ENCODE measurements around the gene CD2.

CD2 gene

GRCh38 chr1:116737855-116738321, 16.3 kb upstream of the CD2 start:
- TF ChIP-seq CTCF (IDR thresholded peaks at IDR 0.05; ENCODE audit: low read depth, low read length), result no peak
- in situ Hi-C loops (cut with HindIII; ENCODE audit: low sequenced_read_pairs), result no loop called here
- DNase-seq (ENCODE audit: low read depth, low spot score), result no peak
- H3K4me3 ChIP-seq (ENCODE audit: low read depth, low read length), result no peak overlapping the region

- no peak for TF ChIP-seq CTCF (IDR thresholded peaks at IDR 0.05; ENCODE audit: low read depth, low read length)
- no peak for DNase-seq (ENCODE audit: low read depth, low spot score)
- no peak overlapping the region for H3K4me3 ChIP-seq (ENCODE audit: low read depth, low read length)
- in situ Hi-C loops (cut with HindIII; ENCODE audit: low sequenced_read_pairs), result no loop called here
These were observed 15.4 kb upstream of the CD2 start for GRCh38 chr1:116738673-116739370.

- in situ Hi-C loops (cut with HindIII; ENCODE audit: low sequenced_read_pairs), result no loop called here
- H3K4me3 ChIP-seq (ENCODE audit: low read depth, low read length), result no peak overlapping the region
- no peak for TF ChIP-seq CTCF (IDR thresholded peaks at IDR 0.05; ENCODE audit: low read depth, low read length)
- DNase-seq (ENCODE audit: low read depth, low spot score), result no peak
These were observed 14.7 kb upstream of the CD2 start for GRCh38 chr1:116739371-116740012.

- TF ChIP-seq CTCF (IDR thresholded peaks at IDR 0.05; ENCODE audit: low read depth, low read length), result no peak
- no peak overlapping the region for H3K4me3 ChIP-seq (ENCODE audit: low read depth, low read length)
- in situ Hi-C loops (cut with HindIII; ENCODE audit: low sequenced_read_pairs), result no loop called here
- no peak for DNase-seq (ENCODE audit: low read depth, low spot score)
These were observed 13.9 kb upstream of the CD2 start for GRCh38 chr1:116740296-116740695.

GRCh38 chr1:116740746-116741145, 13.5 kb upstream of the CD2 start:
- no peak for DNase-seq (ENCODE audit: low read depth, low spot score)
- no peak for TF ChIP-seq CTCF (IDR thresholded peaks at IDR 0.05; ENCODE audit: low read depth, low read length)
- in situ Hi-C loops (cut with HindIII; ENCODE audit: low sequenced_read_pairs), result no loop called here
- H3K4me3 ChIP-seq (ENCODE audit: low read depth, low read length), result no peak overlapping the region

GRCh38 chr1:116741836-116742565, 12.2 kb upstream of the CD2 start:
- no peak for TF ChIP-seq CTCF (IDR thresholded peaks at IDR 0.05; ENCODE audit: low read depth, low read length)
- H3K4me3 ChIP-seq (ENCODE audit: low read depth, low read length), result no peak overlapping the region
- no peak for DNase-seq (ENCODE audit: low read depth, low spot score)
- in situ Hi-C loops (cut with HindIII; ENCODE audit: low sequenced_read_pairs), result no loop called here
